HG03039 (cell line): ENCODE data around the gene VEGFD.
A peak's percentile ranks its signal among the peaks of the same experiment; 100 is the strongest.

Experiments
- ATAC-seq: cut with Tn5 transposase; IDR thresholded peaks from one replicate; pipeline ENCODE4 v1.9.1; 2021; ENCODE audit warnings: mild to moderate bottlenecking, moderate library complexity; ENCODE audit not compliant: unreplicated experiment

The VEGFD gene

DNA sequence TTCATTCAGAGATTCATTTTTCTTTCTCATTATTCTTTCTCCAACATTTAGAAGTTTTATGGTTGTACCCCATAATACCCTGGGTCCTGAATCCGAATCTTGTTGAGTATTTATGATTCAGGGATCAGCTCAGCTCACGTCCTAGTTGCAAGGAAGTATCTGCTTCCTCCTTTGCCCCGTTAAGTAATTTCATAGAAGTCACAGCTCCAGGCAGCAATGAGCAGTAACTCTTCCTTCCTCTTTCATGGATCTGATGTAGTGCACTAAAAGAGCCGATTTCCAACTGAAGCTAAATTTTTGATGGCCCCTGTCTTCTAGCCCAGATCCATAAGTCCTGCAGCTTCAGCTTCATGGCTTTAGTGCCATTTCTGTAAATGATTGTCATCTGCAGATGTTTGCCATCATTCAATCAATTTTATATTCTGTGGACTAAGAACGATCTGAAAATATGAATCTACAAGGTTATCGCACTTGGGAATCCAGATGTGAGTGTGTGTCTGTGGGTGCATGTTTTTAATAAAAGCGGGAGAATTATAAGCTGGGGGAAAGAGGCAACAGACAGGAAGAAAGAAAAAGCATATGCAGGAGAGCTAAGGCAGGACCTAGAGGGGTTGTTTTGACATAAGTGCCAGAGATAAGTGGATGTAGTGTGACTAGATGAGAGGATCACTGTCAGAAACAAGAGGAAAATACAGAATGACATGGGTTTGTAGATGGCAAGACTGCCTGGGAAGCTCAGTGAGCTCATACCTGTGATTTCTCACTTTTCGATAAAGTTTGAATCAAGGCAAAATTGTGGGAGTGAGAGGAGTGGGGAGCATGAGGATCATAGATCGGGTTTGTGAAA is 17.5 kb downstream of the VEGFD start:
- ATAC-seq, result no peak

DNA sequence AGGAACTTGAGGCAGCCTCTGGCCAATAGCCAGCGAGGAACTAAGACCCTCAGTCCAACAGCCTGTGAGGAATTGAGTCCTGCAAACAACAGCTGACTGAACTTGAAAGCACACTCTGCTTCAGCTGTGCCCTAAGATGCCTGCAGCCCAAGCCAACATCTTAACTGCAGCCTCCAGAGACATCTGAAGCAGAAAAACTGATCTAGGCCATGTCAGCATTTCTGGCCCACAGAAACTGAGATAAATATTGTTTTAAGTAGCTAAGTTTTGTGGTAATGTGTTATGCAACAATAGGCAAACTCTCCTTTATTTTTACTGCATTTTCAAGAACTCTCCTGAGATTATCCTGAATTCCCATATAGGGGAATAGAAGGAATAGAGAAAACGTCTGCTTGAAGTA is 24.5 kb downstream of the VEGFD start:
- no peak for ATAC-seq

- ATAC-seq, result no peak
Observed at GRCh38 chrX:15358533-15358932, 25.7 kb downstream of the VEGFD start.

DNA sequence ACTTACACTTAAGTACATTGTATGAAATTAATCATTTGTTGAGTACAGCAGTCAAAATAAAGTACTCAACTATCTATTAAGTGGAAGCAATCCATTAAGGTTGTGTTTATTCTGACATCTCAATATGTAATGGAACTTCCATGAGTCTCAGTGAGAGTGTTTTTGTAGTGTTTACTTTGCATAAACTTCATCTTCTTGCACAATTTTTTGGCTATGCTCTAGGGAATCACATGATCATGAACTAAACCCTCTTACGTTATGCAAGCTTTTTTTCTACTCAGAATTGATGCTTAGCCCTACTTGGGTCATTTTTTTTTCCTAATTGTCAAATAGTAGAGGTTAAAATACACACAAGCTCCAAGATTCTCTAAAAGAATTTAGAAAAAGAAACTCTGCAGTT is 27.8 kb downstream of the VEGFD start:
- ATAC-seq, result no peak

DNA sequence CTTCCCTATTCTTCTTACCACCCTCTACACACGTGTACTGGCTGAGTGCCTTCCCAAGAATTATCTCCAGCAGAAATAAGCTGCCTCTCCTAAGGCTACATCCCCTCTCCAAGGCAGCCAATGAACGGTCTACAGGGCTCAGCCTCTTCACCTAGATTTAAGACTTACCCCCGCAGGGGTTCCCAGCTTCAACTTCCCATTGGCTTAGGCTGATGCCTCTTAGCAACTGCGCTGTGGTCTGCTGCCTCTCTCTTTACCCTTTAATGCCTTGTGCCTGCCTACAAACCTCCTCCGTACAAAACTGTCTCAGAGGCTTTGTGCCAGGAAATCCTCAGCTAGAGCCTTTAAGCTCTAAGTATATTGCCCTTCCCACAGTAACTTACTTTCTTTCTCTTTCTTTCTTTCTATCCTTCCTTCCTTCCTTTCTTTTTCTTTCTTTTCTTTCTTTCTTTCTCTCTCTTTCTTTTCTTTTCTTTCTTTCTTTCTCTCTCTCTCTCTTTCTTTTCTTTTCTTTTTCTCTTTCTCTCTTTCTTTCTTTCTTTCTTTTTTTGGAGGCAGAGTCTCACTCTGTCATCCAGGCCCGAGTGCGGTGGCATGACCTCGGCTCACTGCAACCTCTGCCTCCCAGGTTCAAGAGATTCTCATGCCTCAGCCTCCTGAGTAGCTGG is 33.8 kb downstream of the VEGFD start:
- ATAC-seq, result no peak

- ATAC-seq, result no peak
Observed at GRCh38 chrX:15349046-15349445, 35.2 kb downstream of the VEGFD start.

GRCh38 chrX:15345976-15346375 is 38.2 kb downstream of the VEGFD start:
- ATAC-seq, result no peak

- ATAC-seq, result no peak
Observed at GRCh38 chrX:15344106-15344505, 40.1 kb downstream of the VEGFD start.

- no peak for ATAC-seq
Observed at GRCh38 chrX:15343075-15343476, 41.1 kb downstream of the VEGFD start.

GRCh38 chrX:15340867-15341266 is 43.3 kb downstream of the VEGFD start:
- no peak for ATAC-seq

DNA sequence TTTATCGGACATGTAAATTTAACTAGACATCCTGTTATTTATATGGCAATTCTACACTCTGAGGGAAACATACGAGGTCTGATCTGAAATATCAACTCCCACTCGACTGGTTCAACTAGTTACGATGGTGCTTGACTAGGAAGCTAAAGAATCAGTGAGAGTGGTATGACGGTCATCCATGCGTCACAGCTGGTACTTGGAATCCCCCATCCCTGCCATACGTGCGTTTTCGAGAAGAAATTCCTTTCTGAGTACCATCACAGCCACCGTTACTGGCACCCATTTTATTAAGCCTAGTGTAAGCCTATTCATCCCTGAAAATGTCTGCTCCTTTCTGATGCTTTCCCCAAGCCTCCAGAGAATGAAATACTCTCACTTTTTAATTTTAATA is 48.2 kb downstream of the VEGFD start:
- no peak for ATAC-seq

DNA sequence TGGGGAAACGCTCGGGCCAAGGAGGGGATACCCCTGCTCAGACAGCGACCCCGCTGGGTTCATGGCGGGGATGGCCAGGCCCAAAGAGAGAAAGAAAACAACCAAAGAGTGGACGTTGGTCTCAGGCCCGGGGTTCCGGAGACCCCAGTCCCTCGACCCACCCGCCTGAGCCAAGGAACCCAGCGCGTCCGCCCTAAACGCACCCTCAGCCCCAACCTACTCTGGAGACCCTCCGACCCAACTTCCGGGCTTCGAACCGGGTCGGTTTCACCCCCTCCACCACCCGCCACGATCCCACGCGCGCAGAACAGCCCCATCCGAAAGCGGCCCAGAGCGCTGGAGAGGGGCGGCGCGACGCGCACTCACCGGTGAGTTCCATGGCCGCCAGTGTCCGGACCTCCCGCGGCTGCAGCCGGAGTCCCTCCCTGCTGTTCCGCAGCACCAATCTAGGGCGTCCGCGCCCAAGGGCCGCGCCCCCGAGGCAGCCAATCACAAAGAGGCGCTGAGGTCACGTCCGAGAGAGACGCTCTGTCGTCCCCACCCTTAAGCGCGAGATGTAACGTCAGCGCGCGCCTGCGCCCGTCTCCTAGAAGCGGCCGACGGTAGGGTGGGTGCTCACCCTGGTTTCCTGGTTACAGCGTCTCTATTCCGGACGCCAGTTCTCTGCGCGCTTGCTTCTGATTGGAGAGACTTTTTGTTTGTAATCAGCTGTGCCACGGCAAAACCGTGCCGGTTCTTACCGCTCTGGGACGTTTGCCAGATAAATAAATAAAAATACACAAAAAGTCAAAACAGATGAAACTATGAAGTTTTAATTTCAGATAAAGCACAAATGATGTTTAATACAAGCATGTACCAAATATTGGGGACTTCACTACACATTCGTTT is 48.8 kb downstream of the VEGFD start, which contains the start of gene PIGA:
PIGA (minus strand) TSS at position 389 of the 888 bp plus-strand sequence. CDS start 3,593 bp downstream, outside the sequence.
- ATAC-seq, result peak; percentile 99

GRCh38 chrX:15334561-15334960 is 49.7 kb downstream of the VEGFD start:
- ATAC-seq, result no peak

- ATAC-seq, result no peak
Observed at GRCh38 chrX:15328821-15329220, 55.4 kb downstream of the VEGFD start.

DNA sequence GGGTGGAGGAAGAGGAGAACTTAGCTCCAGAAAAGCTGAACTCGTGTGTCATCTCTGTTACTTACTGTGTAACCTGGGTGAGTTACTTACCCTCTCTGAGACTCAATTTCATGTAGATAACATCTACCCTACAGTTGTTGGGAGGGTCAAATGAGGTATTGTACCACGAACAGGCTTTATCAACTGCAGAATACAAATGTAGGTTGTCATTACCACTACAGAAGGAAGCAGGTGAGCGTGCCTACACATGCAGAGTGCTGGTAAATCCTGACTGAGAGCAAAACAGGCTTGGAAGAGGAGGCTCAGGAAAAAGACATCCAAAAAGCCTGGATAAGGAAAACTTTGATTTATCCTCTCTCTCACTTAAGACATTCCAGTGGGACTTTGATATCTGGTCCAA is 56.1 kb downstream of the VEGFD start:
- no peak for ATAC-seq

DNA sequence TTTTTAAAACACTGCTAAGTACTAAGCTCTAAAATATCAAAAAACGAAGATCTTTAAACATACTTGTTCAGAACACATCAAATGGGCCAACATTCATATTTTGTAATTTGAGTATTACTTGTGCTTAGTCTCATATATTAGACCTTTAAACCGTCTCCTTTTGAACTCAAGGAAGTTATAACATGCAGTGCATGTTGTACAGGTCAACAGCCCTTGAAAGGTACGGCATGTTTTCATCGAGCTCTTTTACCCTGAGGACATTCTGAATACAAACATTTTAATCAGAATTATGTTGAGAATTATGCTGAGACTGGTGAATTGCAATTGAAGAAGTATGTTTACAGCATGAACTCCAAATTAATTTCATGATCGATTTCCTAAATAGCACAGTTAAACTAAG is 61.7 kb downstream of the VEGFD start:
- no peak for ATAC-seq

GRCh38 chrX:15322072-15322471 is 62.1 kb downstream of the VEGFD start:
- ATAC-seq, result no peak

GRCh38 chrX:15321447-15321846 is 62.8 kb downstream of the VEGFD start:
- no peak for ATAC-seq

DNA sequence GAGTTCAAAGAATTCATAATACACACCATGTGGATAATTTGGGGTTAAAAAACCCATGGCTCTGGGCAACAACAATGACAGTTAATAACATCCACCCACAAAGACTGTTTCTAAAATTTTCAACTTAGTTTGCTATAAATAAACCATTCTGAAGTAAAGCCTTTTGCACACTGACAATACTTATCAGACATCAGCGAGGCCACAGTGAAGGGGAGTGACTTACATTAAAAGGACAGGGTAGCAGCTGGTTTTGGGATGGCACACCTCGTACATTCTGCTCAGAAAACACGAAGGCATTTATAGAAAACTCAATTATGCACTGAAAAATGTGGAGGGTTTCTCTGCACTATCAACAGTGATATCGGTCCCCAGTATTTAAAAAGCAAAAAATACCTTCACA is 63.9 kb downstream of the VEGFD start:
- ATAC-seq, result no peak

DNA sequence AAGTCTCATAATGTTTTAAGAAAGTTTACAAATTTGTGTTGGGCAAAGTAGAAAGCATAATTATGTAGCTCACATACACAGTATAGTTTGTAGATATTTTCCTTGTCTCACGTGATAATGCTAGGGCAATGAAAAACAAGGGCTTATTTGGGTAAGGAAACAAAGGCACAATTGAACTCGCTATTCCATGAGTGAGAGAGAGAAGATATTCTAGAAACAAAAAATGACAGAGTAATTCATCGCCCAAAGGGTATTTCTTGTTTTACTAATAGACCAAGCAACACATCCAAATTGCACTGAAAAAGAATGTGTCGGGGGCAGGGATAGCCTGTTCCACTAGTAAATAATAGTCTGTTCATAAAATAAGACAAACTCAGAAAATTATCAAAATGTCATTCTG is 65.1 kb downstream of the VEGFD start:
- ATAC-seq, result no peak

- ATAC-seq, result no peak
Observed at GRCh38 chrX:15315509-15315908, 68.7 kb downstream of the VEGFD start, which contains the start of gene ASB11. ASB11 (minus strand) TSS chrX:15315640; CDS start chrX:15315605, 35 bp downstream.
